Stimulated activated CD8-positive, alpha-beta memory T cell treated with anti-CD3 and anti-CD28 coated beads, Interleukin-4, amount 100 ng/mL, for 24 hours (primary cell): ENCODE results near the gene TPCN1.

Source experiments
- DNase-seq: peaks from one replicate; pipeline ENCODE4 v3.0.0-alpha.2; 2020; ENCODE audit warnings: low read depth

Gene TPCN1

GRCh38 chr12:113287146-113287898, 66.1 kb downstream of the TPCN1 start:
- no peak for DNase-seq

DNA sequence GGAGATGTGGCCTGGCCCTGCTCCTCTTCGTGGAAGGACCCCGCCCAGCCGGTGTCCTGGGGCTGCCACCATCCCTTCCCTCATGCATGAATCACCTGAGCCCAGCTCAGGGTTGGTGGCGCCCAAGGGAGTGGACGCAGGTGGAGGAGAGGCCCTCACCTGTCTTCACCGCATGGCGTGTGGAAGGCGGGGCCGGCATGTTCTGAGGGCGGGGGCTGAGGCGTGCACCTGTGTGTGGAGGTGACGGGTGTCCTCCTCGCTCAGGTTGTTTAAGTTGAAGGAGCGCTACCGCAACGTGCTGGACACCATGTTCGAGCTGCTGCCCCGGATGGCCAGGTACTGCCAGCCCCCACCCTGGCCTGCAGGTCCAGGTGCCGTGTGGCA, 66.6 kb downstream of the TPCN1 start:
- DNase-seq: no peak

DNA sequence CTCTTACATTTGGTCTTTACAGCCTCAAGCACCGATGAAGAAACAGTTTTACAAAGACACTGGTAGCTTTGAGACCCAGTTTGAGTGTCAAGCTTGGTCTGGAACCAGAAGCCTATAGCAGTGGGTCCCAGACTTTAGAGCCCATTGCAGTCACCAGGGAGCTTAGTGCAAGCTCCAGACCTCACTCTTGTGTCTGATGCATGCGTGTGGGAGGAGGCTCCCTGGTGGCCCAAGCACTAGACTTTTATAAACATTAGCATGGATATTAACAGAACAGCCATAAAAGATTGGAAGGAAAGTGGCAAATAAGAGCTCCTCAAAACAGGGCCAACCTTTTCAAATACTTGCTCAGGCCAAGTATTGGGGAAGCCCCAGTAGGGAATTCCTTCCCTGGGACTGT, 68.1 kb downstream of the TPCN1 start:
- DNase-seq: no peak

DNA sequence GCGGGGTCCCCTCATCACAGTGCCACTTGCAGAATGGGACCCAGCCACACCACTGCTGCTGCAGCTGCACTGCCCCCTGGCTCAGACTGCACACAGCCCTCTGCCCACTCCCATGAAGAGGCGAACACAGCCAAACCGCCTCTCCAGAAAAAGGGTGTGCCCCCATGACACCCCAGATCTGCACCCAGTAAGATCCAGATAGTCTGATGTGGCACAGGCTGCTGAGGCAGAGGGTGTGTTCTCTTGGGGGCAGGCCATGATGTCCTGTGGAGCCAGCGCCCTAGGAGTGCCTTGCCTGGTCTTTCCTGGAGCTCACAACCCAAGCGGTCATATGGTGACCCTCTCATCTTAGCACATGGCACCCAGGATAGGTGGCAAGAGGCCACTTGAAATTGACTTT, 69.2 kb downstream of the TPCN1 start:
- DNase-seq: no peak

DNA sequence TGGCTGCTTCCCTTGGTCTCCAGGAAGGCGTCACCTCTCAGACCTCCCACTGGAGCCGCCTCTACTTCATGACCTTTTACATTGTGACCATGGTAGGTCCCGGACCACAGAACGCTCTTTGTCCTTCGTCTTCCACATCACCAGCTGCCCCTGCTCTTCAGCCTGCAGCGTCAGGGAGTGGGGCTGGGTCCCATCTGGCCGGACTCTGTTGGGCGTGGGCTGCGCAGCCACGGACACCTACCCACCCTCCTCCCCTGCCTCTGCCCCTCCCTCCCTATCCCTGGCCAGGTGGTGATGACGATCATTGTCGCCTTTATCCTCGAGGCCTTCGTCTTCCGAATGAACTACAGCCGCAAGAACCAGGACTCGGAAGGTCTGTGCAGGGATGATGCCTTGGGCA, 70.3 kb downstream of the TPCN1 start:
- no peak for DNase-seq

DNA sequence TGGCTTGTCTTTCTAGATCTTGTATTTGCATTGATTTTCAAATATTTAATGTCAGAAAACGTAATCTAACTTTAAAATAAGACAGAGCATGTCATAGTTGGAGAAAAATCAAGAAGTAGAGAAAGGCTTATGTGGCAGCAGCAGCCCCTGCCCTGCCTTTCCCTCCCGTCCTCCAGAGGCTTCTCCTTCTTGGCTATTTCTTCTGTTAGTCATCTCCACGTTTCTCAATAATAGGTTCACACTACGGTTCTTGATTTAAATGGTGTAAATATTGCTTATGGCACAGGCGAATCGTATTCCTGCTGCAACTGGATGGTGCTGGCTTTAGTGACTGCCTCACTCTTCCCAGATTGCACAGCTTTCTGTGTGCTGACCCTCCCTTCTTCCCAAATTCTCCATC, 70.8 kb downstream of the TPCN1 start:
- DNase-seq: no peak

GRCh38 chr12:113292547-113292946, 71.3 kb downstream of the TPCN1 start:
- no peak for DNase-seq

DNA sequence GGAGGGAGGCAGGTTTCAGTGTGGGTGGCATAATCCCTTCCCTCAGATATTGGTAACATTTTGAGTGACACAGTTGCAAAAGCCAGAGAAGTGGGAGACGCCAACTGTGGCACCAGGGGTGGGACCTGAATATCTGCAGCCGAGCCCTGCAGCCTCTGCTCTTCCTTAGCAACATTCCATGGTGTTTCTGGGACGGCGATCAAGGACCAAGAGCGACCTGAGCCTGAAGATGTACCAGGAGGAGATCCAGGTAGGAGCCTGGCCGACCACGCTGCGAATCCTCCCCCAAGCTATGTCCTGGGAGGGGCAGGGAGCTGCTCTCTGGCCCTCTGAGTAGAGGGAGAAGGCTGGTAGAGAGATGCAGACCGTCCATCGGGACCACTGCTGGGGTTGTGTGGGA, 71.8 kb downstream of the TPCN1 start:
- no peak for DNase-seq

- DNase-seq: no peak
Measured at GRCh38 chr12:113295886-113296556, 74.8 kb downstream of the TPCN1 start.

GRCh38 chr12:113296557-113297213, 75.4 kb downstream of the TPCN1 start:
- DNase-seq: no peak

- DNase-seq: no peak
Measured at GRCh38 chr12:113297214-113297587, 75.9 kb downstream of the TPCN1 start.

DNA sequence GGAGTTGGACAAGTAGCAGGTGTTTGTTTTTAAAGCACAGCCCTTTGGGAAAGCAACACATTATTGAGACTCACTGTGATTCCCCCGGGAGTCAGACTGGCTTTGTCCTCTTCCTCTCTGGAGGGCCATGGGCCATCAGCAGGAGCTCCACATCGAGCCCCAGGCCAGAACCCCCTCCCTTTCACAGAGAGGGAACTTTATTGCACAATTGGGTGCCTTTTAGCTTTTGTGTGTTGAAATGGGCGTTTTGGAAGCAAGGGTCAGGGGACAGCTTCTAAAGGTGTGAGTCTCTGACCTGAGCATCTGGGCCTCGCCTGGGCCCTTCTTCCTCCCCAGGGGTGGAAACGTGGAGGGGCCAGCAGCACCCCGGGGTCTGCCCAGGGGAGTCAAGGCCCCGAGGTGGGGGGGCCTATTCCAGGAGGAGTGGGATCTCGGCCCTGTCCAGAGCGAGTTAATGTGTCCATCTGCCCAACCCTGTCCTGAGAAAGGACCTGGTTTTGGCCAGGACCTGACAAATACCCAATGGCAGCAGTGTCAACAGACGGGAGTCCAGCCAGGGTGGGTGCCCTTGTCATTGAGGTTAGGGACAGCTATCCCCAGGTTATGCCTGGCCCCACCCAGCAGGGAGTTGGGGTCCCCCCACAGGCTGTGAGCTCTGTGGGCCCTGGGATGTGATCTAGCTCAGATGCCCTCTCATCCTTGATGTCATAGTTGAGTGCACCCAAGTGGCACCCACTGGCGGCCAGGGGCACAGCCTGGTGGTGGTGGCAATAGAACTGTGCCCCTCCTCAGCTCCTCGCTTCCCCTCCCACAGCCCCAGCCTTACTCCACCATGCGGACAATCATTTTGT, 76.6 kb downstream of the TPCN1 start:
- no peak for DNase-seq

DNA sequence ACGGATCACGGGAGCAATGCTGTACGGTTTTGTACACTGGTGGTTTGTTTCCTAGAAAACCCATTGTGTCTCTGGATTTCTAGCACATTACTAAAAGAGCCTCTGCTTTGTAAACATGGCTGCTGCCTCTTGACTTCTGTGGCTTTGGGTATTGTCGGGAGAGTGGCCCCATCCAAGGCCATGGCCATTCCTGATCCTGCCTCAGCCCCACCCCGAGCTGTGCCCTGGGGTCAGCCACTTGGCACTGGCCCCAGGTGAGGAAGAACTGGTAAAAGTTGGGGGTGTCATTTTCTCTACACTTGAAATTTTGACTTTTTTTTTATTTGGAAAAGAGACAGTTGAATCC, 77.2 kb downstream of the TPCN1 start:
- no peak for DNase-seq

- DNase-seq: no peak
Measured at GRCh38 chr12:113298861-113299545, 77.7 kb downstream of the TPCN1 start.

- DNase-seq: no peak
Measured at GRCh38 chr12:113299619-113300237, 78.5 kb downstream of the TPCN1 start.

DNA sequence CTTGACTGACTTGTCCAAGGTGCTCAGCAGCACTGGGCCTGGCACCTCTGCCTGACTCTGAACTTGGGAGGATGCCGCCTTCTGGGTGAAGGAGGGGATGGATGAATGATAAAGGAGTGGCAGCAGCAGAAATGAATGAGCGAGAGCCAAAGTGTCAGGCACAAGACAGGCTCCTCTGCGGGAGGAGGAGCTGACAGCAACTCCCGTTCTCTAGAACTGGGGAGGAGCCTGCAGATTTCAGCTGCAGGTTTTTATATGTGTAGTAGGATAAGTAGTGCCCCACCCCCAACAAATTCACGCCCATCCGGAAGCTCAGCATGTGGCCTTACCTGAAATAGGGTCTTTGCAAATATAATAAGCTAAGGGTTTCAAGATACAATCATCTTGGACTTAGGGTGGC, 80.5 kb downstream of the TPCN1 start:
- DNase-seq: no peak

GRCh38 chr12:113302466-113302865, 81.2 kb downstream of the TPCN1 start:
- DNase-seq: no peak

- DNase-seq: no peak
Measured at GRCh38 chr12:113302886-113303640, 81.8 kb downstream of the TPCN1 start.

DNA sequence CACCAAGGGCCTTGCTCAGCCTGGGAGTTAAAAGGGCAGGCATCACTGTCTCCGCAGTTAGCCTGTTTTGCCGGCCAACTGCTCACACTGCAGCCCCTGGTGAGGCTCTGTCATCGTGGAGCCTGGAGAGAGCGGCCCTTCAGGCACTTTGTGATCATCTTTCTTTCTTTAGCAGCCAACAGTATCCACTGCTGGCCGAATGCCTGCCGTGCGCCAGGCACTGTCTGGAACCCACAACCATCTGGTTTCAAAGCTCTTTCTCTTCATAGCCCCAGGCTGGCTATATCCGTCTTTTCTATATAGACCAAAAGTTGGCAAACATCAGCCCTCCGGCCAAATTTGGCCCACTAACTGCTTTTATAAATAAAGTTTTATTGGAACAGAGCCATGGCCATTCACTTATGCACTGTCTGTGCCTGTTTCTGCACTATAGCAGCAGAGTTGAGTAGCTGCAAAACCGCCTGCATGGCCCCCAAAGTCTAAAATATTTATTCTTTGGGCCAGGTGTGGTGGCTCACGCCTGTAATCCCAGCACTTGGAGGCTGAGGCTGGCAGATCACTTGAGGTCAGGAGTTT, 84.1 kb downstream of the TPCN1 start:
- no peak for DNase-seq

DNA sequence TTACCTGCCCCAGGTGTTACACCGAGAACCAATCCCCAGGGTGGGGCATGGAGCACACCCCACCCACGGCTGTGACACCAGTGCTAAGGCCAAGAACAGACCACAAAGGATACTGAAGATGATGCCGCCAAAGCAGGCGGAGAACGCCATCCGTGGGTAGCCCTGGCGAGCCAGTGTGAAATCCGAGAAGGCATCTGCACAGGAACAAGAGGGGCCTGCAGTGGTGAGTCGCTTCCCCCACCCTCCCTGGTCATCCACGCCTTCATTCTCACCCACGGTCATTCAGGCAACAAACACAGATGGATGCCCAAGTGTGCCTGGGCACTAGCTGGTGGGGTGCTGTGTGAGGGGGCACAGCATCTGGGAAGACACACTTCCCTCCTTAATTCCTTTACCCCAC, 85.1 kb downstream of the TPCN1 start:
- DNase-seq: no peak
